NCI-H1092 (cell line): Measurements from ENCODE around the gene CCNI.
"Not testable (repeated sequence)": the region's sequence is repeated elsewhere in the genome, so short reads cannot be mapped to it uniquely, and the experiment has no call there.

Experiments
- DNase-seq: peaks from one replicate; lab custom pipeline; 2025; lab: John Stamatoyannopoulos, UW

CCNI gene

DNA sequence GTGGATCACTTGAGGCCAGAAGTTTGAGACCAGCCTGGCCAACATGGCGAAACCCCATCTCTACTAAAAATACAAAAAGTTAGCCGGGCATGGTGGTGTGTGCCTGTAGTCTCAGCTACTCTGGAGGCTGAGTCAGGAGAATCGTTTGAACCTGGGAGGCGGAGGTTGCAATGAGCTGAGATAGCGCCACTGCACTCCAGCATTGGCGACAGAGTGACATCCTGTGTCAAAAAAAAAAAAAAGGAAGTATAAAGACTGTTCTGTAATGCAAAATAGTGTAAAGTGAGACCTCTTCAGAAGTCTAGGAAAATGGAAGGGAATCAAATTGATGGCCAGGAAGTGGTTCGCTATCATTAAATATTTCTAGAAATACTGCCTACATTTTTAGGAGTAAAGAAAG, 5.0 kb upstream of the CCNI start:
- DNase-seq, result not testable (repeated sequence)

DNA sequence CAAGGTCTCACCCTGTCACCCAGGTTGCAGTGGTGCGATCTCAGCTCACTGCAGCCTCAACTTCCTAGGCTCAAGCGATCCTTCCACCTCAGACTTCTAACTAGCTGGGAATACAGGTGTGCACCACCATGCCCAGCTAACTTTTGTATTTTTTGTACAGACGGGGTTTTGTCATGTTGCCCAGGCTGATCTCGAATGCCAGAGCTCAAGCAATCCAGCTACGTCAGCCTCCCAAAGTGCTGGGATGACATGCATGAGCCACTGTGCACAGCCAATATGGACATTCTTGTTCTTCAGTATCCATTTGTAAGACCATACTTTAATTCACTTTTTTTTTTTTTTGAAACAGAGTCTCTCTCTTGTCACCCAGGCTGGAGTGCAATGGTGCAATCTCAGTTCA, 3.5 kb upstream of the CCNI start:
- DNase-seq, result no peak

DNA sequence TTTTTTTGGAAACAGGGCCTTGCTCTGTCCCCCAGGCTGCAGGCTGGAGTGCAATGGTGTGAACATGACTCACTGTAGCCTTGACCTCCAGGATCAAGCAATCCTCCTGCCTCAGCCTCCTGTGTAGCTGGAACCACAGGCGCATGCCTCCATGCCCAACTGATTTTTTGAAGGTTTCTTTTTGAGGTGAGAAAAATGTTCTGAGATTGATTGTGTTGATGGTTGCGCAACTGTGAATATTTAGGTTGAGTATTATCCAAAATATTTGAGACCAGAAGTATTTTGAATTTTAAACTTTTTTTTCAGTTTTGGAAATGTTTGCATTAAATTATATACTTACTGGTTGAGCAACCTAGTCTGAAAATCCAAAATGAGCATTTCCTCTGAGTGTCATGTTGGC, 2.6 kb upstream of the CCNI start:
- DNase-seq, result no peak

DNA sequence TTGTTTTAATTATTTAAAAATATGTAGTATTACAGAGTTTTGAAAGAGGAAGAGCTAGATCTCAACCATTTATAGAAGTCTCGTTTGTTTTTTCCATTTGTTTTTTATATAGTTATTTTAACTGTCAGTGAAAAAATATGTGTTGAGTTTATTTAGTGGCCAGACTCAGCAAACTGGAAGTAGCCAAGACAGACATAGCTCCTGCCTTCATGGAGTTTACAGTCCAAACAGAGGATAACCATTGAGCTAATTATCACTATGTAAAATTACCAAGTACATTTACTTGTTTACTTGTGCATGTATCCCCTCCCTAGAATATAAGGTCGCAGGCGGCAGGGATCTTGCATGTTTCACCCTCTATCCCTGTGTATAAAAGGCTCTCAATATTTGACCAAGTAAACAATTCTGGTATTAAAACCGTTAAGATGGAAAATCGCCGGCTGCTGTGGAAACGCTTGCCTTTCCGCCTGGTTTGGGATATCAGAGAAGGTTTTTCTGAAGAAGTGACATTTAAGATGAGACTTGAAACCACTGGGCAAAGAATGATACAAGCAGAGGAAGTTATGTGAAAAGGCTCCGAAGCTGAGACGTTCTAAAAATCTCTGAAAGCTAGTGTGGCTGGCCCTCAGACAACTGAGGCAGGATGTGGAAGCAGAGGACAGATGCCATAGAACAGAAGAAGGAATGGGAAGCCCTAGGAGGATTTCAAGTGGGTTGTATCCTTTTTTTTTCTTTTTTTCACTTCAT, 1.3 kb upstream of the CCNI start:
- DNase-seq, result no peak

DNA sequence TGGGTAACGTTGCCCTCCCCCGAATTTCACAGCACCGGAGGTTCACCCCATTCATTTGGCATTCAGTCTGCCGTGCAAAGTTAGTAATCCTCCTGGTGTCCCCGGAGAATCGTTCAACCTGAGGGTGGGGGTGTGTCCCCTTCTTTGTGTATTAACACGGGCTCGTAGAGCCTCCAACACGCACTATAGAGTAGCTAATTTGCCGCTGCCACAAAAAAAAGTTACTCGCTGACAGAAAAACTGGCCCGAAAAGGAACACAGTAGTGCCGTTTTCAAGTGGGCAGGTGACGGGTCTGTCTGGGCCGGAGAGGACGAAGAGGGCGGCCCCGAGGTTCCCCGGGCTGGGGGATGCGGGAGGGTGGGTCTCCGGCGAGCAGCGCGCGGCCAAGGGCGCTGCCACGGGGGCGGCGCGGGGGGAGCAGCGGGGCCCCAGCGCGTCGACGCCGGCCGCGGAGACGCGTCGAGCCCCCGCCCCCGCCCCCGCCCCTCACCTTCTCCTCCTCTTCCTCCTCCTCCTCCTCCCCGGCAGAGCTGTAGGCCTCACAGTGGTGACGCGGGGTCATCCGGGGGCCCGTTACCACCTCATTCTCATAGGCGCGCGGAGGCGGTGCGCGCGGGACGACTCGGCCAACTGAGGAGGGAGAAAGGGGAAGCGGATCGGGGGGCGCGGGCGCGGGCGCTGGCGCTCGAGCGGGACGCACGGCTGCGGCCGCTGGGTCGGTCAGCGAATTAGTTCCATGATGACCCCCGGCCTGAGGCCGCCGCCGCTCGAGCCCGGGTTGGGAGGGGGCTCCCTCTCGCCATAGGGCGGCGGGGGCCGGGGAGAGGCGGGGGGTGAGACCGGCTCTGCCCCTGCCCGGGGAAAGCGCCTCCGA, 571 bp downstream of the CCNI start:
- peak; percentile 32 for DNase-seq

DNA sequence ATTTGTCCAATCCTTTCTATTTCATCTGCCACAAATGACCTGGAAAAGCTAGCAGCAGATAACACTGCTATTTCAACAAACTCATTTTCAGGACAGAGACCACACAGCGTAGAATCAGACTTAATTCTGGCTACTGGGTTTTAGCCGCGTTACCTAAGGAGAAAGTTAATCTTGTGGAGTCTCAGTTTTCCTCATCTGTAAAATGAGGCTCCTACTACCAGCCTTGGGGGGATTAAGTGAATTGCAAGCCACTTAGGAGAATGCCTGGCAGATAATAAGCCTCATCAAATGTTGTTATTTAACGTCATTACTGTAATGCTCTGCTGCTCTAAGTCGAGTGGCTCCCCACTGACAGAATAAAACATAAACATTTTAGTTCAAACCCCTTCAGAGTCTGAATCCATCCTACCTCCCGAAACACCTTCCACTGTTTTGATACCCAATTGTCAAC, 1.4 kb downstream of the CCNI start:
- DNase-seq, result no peak

DNA sequence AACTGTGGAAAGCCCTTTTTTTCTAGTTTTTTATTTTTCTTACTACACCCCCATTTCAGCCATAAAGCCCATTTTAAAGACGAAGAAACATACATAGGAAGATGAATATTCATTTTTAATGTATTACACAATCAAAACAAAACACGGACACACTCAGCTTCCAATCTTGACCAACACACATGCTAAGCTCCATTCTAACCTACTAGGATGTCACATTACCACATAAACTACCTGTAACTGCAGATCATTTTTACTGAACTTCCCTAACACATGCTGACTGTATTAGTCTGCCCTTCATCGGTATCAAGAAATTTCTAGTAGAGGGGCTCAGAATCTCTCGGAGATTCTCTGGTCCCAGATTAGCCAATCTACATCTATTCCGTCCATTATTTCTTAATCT, 1.8 kb downstream of the CCNI start:
- DNase-seq, result no peak

DNA sequence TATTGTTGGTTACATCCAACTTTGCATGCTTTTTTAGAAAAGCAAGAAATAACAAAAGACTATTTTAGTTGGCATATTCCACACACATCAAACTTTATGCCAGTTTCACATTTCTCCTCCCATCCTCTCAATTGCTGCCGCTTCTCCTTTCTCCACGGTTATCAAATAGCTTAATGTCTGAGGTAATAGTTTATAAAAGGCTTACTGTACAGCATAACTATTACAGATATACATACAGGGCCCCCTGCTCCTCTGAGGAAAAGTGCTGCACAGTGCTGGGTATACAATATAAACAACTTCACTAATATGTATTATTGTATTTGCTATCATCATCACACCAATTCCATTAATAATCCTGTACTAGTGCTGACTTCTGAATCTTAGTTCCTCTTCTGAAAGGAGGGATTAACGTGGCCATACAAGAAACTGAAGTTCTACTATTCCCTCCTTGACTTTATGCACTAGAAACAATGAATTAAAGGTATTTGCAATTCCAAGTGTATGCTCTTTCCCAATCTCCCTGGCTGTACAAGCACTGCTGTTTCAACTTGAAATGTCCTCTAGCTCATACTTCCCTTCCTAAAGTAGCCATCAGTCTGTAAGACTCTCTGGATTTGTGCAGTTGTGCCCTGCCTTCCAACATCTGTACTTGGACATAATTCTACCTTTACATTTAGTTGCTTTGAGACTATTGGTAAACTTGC, 2.5 kb downstream of the CCNI start:
- DNase-seq, result no peak

DNA sequence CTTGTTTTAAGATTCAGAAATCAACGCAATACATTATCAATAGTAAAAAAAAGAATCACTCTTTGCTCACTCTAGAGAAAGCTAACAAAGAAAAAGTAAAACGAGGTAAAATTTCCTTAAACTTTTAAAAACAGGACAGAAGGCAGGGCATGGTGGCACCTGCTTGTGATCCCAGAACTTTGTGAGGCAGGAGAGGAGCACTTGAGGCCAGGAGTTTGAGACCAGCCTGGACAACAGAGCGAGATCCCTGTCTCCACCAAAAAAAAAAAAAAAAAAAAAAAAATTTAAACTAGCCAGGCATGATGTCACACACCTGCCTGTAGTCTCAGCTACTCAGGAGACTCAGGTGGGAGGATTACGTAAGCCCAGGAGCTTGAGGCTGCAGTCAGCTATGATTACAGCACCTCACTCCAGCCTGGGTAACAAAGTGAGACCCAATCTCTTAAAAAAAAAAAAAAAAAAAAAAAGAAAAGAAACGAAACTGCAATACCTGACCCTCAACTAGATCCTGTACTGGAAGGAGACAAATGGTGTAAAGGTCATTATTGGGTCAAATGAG, 3.5 kb downstream of the CCNI start:
- DNase-seq, result no peak

DNA sequence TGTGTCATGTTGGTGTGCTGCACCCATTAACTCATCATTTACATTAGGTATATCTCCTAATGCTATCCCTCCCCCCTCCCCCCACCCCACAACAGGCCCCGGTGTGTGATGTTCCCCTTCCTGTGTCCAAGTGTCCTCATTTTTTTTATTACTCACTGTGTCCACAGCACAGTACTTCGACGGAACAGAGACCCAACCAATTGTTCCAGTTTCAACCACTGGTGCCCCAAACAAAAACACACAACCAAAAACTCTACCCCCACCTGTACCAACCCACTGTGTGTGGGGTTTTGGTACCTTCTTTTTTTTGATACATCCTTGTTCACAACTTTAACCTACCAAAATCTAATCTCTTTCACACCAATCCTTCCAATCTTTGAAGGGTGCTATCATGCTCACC, 6.3 kb downstream of the CCNI start:
- not testable (repeated sequence) for DNase-seq

DNA sequence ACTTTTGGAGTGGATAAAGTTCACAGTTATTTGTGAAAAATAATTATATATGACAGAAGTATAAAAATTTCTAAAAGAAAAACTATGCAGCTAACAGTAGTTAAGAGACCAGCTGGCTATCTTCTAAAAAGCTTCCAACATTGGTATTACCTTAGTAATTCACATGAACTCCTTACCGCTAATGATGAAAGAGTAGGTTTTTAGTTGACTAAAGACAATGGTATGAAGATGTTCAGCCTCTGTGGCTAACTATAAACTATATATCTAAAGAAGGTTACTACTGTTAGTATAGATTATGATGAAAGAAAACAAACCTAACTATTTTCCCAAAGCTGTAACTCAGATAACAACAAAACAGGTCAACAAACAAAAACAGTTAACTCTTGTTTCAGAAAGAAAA, 10.4 kb downstream of the CCNI start:
- DNase-seq, result no peak

DNA sequence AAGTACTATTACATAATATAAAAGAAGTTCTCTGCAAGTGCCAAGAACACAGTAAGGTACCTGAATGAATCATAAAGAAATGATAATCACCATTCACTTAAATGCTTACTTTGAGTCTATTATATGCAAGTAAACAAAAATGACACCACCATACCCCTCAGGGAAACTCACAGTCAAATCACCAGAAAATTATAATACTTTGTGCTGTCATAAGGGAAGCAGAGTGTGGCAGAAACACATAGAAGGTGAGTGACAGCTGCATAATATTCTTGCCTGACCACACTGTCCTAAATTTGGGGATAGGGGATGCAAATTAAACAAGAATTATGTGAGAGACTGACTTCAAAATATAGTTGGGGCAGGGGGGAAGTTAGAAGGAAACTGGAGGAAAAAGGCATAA, 12.9 kb downstream of the CCNI start:
- DNase-seq, result no peak

DNA sequence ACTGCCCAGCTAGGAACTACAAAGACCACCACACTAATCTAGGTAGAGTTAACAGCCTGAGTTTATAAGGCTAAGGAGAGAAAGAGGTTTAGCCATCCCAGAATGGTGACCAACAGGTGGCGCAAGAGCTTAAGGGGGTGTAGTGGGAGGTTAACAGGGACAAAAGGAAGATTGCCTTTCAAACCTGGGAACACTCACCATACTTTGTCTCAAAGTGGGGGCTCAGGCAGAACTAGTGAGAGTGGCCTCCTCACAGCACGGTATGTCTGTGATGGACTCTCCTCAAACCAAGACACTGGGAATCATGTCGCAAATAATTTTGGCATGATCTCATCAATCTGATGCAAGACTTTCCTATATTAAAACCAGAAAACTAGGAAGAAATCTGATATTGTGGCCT, 23.4 kb downstream of the CCNI start:
- DNase-seq, result peak; percentile 11

DNA sequence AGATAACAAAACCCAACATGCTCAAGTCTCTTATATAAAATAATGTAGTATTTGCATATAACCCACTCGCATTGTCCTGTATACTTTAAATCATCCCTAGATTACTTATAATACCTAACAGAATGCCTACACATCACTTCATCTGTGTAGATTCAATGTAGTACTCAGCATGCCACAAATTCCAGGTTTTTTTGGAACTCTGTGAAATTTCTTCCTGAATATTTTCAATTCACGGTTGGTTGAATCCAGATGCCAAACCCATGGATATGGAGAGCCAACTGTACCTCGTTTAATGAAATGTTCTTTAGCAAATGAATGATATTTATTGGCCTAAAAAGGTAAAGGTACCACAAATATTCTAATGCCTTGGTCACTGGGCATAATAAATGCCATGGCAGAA, 24.8 kb downstream of the CCNI start:
- no peak for DNase-seq

DNA sequence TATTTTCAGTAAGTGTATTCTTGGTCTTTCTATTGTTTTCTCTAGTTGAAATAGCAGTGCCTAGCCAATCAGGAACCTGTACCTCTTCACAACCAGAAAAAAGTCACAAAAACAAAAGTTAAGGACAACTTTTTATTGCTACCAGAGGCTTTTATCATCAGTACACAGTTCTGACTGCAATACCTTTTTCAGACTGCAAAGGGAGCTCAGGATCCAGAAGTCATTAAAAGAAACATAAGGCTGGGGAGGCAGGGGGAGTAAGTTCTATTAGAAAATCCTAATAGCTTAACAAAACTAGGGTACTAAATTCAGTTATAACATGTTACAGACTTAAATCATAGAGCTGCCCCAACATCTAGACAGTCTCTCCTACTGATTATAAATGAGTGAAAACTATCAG, 28.8 kb downstream of the CCNI start:
- DNase-seq, result no peak

DNA sequence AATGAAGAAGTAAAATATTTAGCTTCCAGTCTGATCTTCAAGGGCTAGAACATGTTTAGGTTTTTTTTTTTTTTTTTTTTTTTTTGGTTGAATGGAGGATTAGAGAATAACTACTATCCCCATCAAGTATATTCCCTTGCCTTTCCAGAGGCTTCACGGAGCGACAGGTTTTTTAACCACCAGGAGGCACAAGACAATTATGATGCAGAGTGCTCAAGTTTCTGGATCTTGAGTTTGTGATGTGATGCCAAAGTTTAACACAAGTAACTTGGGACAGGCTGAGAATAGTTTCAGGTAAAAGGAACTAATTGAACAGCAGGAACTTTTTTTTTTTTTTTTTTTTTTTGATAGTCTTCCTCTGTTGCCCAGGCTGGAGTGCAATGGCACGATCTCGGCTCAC, 30.3 kb downstream of the CCNI start:
- DNase-seq, result no peak

DNA sequence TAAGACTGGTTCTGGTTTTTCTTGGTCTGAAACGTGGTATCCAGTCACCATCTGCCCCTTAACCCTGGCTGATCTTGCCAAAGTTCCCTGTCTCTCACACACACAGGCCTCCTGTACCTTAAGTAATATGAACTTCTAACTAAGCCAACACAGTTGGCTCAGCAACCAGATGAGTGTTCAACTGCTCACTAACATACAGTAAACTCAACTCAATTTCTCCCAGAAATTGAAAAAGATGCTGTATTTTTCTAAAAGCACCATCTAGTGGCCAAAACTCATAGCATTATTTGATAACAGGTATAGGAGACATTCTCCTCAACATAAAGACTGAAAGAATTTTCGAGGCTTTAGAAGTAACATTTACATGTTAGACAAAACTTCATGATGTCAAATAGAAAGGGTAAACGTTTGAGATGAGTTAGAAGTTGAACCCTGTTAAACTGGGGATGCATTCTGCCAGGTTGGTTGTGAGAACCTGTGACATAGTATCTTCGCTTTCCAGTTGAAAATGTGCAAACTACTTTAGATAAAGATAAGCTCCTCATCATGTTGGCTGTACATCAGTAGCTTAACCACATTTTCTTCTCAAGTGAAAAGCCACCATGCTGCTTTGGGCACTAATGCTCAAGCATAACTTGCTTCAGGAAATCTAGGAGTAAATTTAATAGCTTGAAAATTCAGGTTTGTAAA, 31.2 kb downstream of the CCNI start:
- DNase-seq, result no peak

DNA sequence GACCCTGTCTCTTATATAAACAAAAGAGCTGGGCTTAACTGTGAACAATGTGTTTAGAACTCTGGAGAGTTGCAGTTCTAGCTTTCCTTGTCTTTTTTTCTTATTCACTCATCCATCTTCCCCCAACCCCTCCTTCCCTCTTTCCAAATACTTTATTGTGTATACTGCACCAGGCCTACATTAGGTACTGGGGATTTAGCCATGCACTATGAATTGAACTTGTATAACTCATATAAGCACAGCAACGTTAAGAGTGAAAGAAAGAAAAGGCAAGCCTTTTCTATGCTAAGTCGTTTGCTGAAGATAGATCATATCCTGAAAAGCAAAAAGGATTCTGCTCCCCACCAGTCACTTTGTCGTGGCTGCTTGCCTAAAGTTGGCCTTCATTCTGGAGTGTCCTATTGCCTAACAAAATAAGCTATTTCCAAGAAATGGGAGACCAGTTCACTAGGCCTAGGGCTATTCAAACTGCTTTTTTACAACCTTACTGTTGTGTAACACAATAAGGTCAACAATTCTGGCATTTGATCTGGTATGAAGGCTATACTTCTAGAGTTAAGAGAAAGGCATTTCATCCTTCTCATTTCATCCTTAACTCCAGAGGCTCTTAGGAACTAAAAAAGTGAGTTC, 32.2 kb downstream of the CCNI start:
- no peak for DNase-seq

DNA sequence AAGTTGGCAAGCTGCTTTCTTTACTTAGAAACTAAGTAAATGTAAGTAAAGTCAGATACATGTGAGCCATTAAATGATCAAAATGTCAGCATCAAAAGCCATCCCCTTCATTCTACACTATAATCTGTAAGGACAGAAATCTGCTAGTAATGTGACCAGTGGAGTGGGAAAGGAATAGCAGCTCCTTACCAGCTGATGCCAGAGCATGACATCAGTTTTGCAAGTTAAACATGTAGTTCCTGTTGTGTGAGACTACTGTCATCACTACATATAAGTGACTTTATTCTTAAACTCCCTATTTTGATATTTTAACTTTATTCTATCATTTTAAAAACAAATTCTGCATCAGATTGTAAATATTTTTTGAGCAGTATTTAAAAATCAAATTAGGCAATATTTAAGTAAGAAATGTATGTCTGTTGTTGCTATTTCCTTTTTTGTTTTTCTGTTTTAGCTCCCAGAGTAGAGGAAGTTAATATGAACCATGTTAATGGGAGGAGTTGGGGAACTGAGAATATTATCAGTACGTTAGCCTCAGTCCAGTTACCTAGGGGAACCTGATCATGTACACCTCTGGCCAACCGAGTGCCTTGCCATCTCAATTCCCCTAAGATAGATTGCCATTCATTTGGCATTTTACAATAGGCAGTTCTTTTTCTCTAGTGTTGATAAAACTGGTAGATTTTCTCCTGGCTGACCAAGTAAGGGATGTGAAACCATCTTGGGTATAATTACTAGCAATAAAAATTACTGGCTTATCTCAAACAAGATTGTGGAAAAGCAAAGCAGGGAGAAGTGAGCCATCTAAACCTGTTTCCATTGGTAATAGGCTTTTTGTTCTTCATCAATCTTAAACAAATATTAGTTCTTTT, 34.7 kb downstream of the CCNI start:
- no peak for DNase-seq

DNA sequence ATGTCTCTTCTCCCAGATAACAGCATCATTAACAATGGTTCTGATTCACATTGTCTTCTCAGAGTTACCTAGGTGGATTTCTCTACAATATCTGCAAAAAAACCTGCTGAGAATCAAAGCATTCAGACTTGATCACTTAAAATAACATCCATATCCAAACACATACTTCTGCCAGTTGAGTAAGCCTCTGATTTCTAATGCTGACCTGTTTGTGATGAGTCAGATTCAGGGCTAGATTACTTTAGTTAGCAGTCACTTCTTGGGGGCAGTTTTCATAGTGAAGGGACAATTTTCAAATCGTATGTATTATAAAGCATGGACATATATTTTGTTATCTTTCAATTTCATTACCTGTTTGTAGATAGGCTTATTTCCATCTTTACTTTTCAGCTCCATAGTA, 35.5 kb downstream of the CCNI start:
- no peak for DNase-seq
